Neural cell (in vitro differentiated cells): ENCODE data around the gene IRX3.

Experiments
- CTCF ChIP-seq: fragments of 450-650 bp; IDR thresholded peaks from 2 replicates; pipeline ENCODE4 v1.5.1; 2014; ENCODE audit warnings: antibody characterized with exemption, mild to moderate bottlenecking, moderate library complexity; ENCODE audit not compliant: poor library complexity, severe bottlenecking
- EZH2 ChIP-seq: fragments of 200-600, 300-800 bp; shearing (Covaris generic), sonication (generic); IDR thresholded peaks from 2 replicates; pipeline ENCODE4 v1.6.1; 2014; ENCODE audit warnings: antibody characterized with exemption, low read length, borderline replicate concordance, mild to moderate bottlenecking; ENCODE audit not compliant: insufficient read depth, poor library complexity, severe bottlenecking
- POLR2AphosphoS5 ChIP-seq: IDR thresholded peaks from 2 replicates; pipeline ENCODE4 v1.6.1; 2012
- RAD21 ChIP-seq: fragments of 450-650 bp; conservative IDR thresholded peaks from 2 replicates; pipeline ENCODE4 v1.6.1; 2014; ENCODE audit warnings: antibody characterized with exemption, mild to moderate bottlenecking, moderate library complexity
- REST ChIP-seq: IDR thresholded peaks from 2 replicates; pipeline ENCODE4 v1.6.1; 2012; ENCODE audit warnings: borderline replicate concordance
- TAF1 ChIP-seq: IDR thresholded peaks from 2 replicates; pipeline ENCODE4 v1.6.1; 2012; ENCODE audit warnings: low read depth

GRCh38 chr16:54303613-54304012 is 17.0 kb upstream of the IRX3 start:
- no peak for TF ChIP-seq POLR2AphosphoS5
- TF ChIP-seq CTCF, result no peak
- TF ChIP-seq TAF1, result no peak
- TF ChIP-seq EZH2, result no peak
- TF ChIP-seq REST, result no peak
- no peak for TF ChIP-seq RAD21
